ENCODE results near the gene CREB5. TPM values are rescaled to one million over a fixed set of nuclear protein-coding genes. Genes with fewer than 3 reads are reported as not detected.

The CREB5 gene
- total RNA-seq, 4 donors from 2014 or later = 0.90 to 10.1 (median 4.9) TPM

GRCh38 chr7:28510026-28510369 lies 97.7 kb downstream of the CREB5 start:
- H3K4me3 ChIP-seq = no peak overlapping the region
- no peaks in the 10 kb centered on the region for H3K4me1 ChIP-seq
- no peaks in the 10 kb centered on the region for H3K9me3 ChIP-seq
- in situ Hi-C loops (cut with MboI; ENCODE audit: low sequenced_read_pairs in 4 of 4) (no loop called here), intact Hi-C loops (cut with DNase I; ENCODE audit: low total_unique reads) (no loop called here)
- H3K36me3 ChIP-seq = no peaks in the 10 kb centered on the region
- no peak overlapping the region for H3K27ac ChIP-seq
- no peaks in the 10 kb centered on the region for H3K27me3 ChIP-seq
- DNase-seq = no peak
- no peak for TF ChIP-seq POLR2A (IDR thresholded peaks at IDR 0.05)
- TF ChIP-seq CTCF (IDR thresholded peaks at IDR 0.05 in 4 of 5, conservative IDR thresholded peaks at IDR 0.05 in 1 of 5) = no peak
- ATAC-seq = no peak

- ATAC-seq = peak in 1 of 2 donors; percentile 46
These were observed 100.5 kb downstream of the CREB5 start for GRCh38 chr7:28512668-28513440.

GRCh38 chr7:28516390-28517172 lies 104.3 kb downstream of the CREB5 start:
- no peaks in the 10 kb centered on the region for H3K36me3 ChIP-seq
- no peak for DNase-seq
- peaks cover 9 to 16% of the 10 kb centered on the region in 2 donors for H3K4me1 ChIP-seq
- in situ Hi-C loops (cut with MboI; ENCODE audit: low sequenced_read_pairs in 4 of 4) (no loop called here), intact Hi-C loops (cut with DNase I; ENCODE audit: low total_unique reads) (loop anchor here (5.0 kb wide), 1 partner anchor 129 kb away; no protein-coding TSS in a partner anchor)
- H3K27me3 ChIP-seq = no peaks in the 10 kb centered on the region
- ATAC-seq = no peak
- no peaks in the 10 kb centered on the region for H3K9me3 ChIP-seq
- TF ChIP-seq CTCF (IDR thresholded peaks at IDR 0.05 in 4 of 5, conservative IDR thresholded peaks at IDR 0.05 in 1 of 5) = no peak
- no peak for TF ChIP-seq POLR2A (IDR thresholded peaks at IDR 0.05)
- H3K27ac ChIP-seq = no peak overlapping the region
- H3K4me3 ChIP-seq = no peak overlapping the region

More at GRCh38 chr7:28512668-28513440, 100.5 kb downstream of the CREB5 start:
- Histone ChIP-seq H3K9me3 (no peaks in the 10 kb centered on the region), H3K4me3 (no peak overlapping the region), H3K4me1 (no peaks in the 10 kb centered on the region), H3K27ac (no peak overlapping the region), H3K36me3 (no peaks in the 10 kb centered on the region), H3K27me3 (no peaks in the 10 kb centered on the region)
- TF ChIP-seq CTCF (IDR thresholded peaks at IDR 0.05 in 4 of 5, conservative IDR thresholded peaks at IDR 0.05 in 1 of 5) (no peak), POLR2A (IDR thresholded peaks at IDR 0.05) (no peak)
- intact Hi-C loops (cut with DNase I; ENCODE audit: low total_unique reads) = no loop called here
- in situ Hi-C loops (cut with MboI; ENCODE audit: low sequenced_read_pairs in 4 of 4) = no loop called here
- no peak for DNase-seq

GRCh38 chr7:28517206-28517605 lies 104.9 kb downstream of the CREB5 start:
- no peak for TF ChIP-seq POLR2A (IDR thresholded peaks at IDR 0.05)
- TF ChIP-seq CTCF (IDR thresholded peaks at IDR 0.05 in 4 of 5, conservative IDR thresholded peaks at IDR 0.05 in 1 of 5) = no peak
- ATAC-seq (no peak), DNase-seq (no peak)
- Histone ChIP-seq H3K27me3 (no peaks in the 10 kb centered on the region), H3K9me3 (no peaks in the 10 kb centered on the region), H3K4me1 (peaks cover 10 to 17% of the 10 kb centered on the region in 2 donors), H3K4me3 (no peak overlapping the region), H3K27ac (no peak overlapping the region), H3K36me3 (no peaks in the 10 kb centered on the region)
- intact Hi-C loops (cut with DNase I; ENCODE audit: low total_unique reads) (loop anchor here (5.0 kb wide), 1 partner anchor 130 kb away; no protein-coding TSS in a partner anchor), in situ Hi-C loops (cut with MboI; ENCODE audit: low sequenced_read_pairs in 4 of 4) (no loop called here)

Data from gastrocnemius medialis (tissue), 4 donors.